DND-41 (cell line): ENCODE measurements around the gene KCNAB2.

Experiments
- CTCF ChIP-seq: IDR thresholded peaks from 2 replicates; pipeline ENCODE4 v1.5.1; 2012; ENCODE audit warnings: borderline replicate concordance, low read length, moderate library complexity, mild to moderate bottlenecking; ENCODE audit not compliant: poor library complexity, severe bottlenecking; ENCODE audit errors: extremely low read depth
- EZH2 ChIP-seq: IDR thresholded peaks from 3 replicates; pipeline ENCODE4 v1.6.1; 2012; ENCODE audit warnings: borderline replicate concordance, low read depth, mild to moderate bottlenecking, moderate library complexity, low read length, inconsistent platforms; ENCODE audit not compliant: severe bottlenecking

- no peak for TF ChIP-seq EZH2
- no peak for TF ChIP-seq CTCF
These were observed 100.2 kb downstream of the KCNAB2 start for GRCh38 chr1:6145864-6146410.
